GM12878 (cell line): ENCODE results near the gene GALNT18.

Experiments
- CREB1 ChIP-seq: IDR thresholded peaks from 2 replicates; pipeline ENCODE4 v1.6.1; 2012; ENCODE audit warnings: low read depth, mild to moderate bottlenecking, inconsistent platforms
- CTCF ChIP-seq, 3 experiments: IDR thresholded peaks in 2 of 3; conservative IDR thresholded peaks in 1 of 3; 2 replicates each; pipeline ENCODE4 v1.5.1; 2011; ENCODE audit warnings: low read depth in 3 of 3, low read length in 3 of 3, mild to moderate bottlenecking in 3 of 3, control low read depth in 2 of 3, moderate library complexity in 2 of 3, inconsistent platforms in 1 of 3, mixed read lengths in 1 of 3; ENCODE audit not compliant: control insufficient read depth in 2 of 3, insufficient read depth in 1 of 3; ENCODE audit errors: extremely low read depth in 1 of 3
- FOS ChIP-seq: IDR thresholded peaks from 3 replicates; pipeline ENCODE4 v1.6.1; 2011; ENCODE audit warnings: borderline replicate concordance; ENCODE audit not compliant: insufficient read length; ENCODE audit errors: extremely low read depth
- GABPA ChIP-seq: IDR thresholded peaks from 2 replicates; pipeline ENCODE4 v1.6.1; 2014; ENCODE audit warnings: antibody characterized with exemption, low read depth, mild to moderate bottlenecking, inconsistent platforms
- HDAC2 ChIP-seq: fragments of 200-600 bp; sonication (generic); IDR thresholded peaks from 2 replicates; pipeline ENCODE4 v1.6.1; 2017
- JUND ChIP-seq: IDR thresholded peaks from 2 replicates; pipeline ENCODE4 v1.6.1; 2012; ENCODE audit warnings: low read depth, mild to moderate bottlenecking, low read length, improper control_type of control experiment, moderate library complexity
- POLR2A ChIP-seq: IDR thresholded peaks from 2 replicates; pipeline ENCODE4 v1.6.1; 2011; ENCODE audit warnings: low read depth, mild to moderate bottlenecking, low read length
- POLR2AphosphoS5 ChIP-seq: IDR thresholded peaks from 2 replicates; pipeline ENCODE4 v1.6.1; 2011; ENCODE audit warnings: mild to moderate bottlenecking, low read length, inconsistent platforms
- SIN3A ChIP-seq: IDR thresholded peaks from 2 replicates; pipeline ENCODE4 v1.6.1; 2012; ENCODE audit warnings: low read depth, low read length, improper control_type of control experiment
- SPI1 ChIP-seq: IDR thresholded peaks from 2 replicates; pipeline ENCODE4 v1.6.1; 2011; ENCODE audit warnings: low read depth, mild to moderate bottlenecking, low read length, moderate library complexity, borderline replicate concordance; ENCODE audit not compliant: insufficient read depth
- YY1 ChIP-seq: IDR thresholded peaks from 2 replicates; pipeline ENCODE4 v1.6.1; 2011; ENCODE audit warnings: low read depth, mild to moderate bottlenecking, low read length
- ZNF207 ChIP-seq: fragments of 450-650 bp; IDR thresholded peaks from 2 replicates; pipeline ENCODE4 v1.6.1; 2014; ENCODE audit warnings: antibody characterized with exemption, mild to moderate bottlenecking, borderline replicate concordance
- TF ChIP-seq, protein P1 (sequence below): IDR thresholded peaks from 2 replicates; pipeline ENCODE4 v1.6.1; 2012; ENCODE audit warnings: low read depth, low read length, improper control_type of control experiment

DNA sequence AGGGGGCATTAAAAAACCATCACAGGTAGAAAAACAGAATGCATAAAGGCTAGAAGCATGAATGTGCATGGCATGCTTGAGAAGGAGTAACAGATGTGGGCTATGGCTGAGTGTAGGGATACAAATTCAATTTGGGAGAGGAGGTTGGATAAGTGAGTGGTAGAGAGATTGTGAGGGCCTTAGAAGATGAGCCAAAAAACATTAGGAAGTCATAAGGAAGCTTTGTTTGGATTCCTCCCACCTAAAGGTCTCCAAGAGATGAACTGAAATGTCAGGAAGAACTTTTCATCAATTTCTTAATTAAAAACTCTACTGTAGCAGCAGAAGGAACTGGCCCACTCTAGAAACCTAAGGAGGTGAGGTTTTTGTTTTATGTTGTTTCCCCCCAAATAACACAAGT lies 227.6 kb downstream of the GALNT18 start:
- TF ChIP-seq SPI1: no peak
- no peak for TF ChIP-seq CTCF (IDR thresholded peaks at IDR 0.05 in 2 of 3, conservative IDR thresholded peaks at IDR 0.05 in 1 of 3; ENCODE audit: control insufficient read depth in 2 of 3, extremely low read depth in 1 of 3, insufficient read depth in 1 of 3, low read depth in 3 of 3, low read length in 3 of 3)
- TF ChIP-seq, protein P1, sequence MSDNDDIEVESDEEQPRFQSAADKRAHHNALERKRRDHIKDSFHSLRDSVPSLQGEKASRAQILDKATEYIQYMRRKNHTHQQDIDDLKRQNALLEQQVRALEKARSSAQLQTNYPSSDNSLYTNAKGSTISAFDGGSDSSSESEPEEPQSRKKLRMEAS: no peak
- TF ChIP-seq JUND: no peak
- no peak for TF ChIP-seq YY1
- TF ChIP-seq GABPA: no peak
- TF ChIP-seq SIN3A: no peak
- TF ChIP-seq FOS: no peak
- no peak for TF ChIP-seq POLR2A
- TF ChIP-seq HDAC2: no peak
- TF ChIP-seq POLR2AphosphoS5: no peak
- no peak for TF ChIP-seq CREB1
- TF ChIP-seq ZNF207: no peak
